Measurements from ENCODE around the gene FBXO11. TPM values are rescaled to one million over a fixed set of nuclear protein-coding genes. Genes with fewer than 3 reads are reported as not detected.

FBXO11 gene
- total RNA-seq, 2 experiments from 2014 or later = 38.2 to 41.1 TPM

GRCh38 chr2:47796090-47796697 is 110.1 kb downstream of the FBXO11 start:
- CTCF ChIA-PET = interaction anchor here (1.4 kb wide), 1 partner anchor 12 kb away, joined by 3 read pairs; no protein-coding TSS in a partner anchor
- Mint-ChIP-seq H3K27ac (no peak overlapping the region), H3K9me3 (no peaks in the 10 kb centered on the region), H3K4me1 (ENCODE audit: low read depth) (peaks cover under 1% of the 10 kb centered on the region), H3K27me3 (no peaks in the 10 kb centered on the region), H3K36me3 (peaks cover 59% of the 10 kb centered on the region), H3K4me3 (no peak overlapping the region)
- intact Hi-C loops (cut with micrococcal nuclease) = no loop called here
- DNase-seq = no peak
- POLR2A ChIA-PET = interaction anchor here (0.7 to 1.1 kb wide), 2 partner anchors 13 kb away, joined by 3 read pairs; no protein-coding TSS in a partner anchor

GRCh38 chr2:47785986-47786385 is 120.3 kb downstream of the FBXO11 start:
- Mint-ChIP-seq H3K4me1 (ENCODE audit: low read depth) (peaks cover 25% of the 10 kb centered on the region), H3K9me3 (no peaks in the 10 kb centered on the region), H3K27me3 (no peaks in the 10 kb centered on the region), H3K36me3 (peaks cover 20% of the 10 kb centered on the region), H3K4me3 (peak overlapping the region; percentile 2), H3K27ac (peak overlapping the region; percentile 1)
- DNase-seq = no peak
- POLR2A ChIA-PET = no interaction called here
- intact Hi-C loops (cut with micrococcal nuclease) = no loop called here
- CTCF ChIA-PET = interaction anchor here (0.7 kb wide), 1 partner anchor 11 kb away, joined by 3 read pairs; no protein-coding TSS in a partner anchor

- H3K36me3 Mint-ChIP-seq = peaks cover 15% of the 10 kb centered on the region
- H3K9me3 Mint-ChIP-seq = no peaks in the 10 kb centered on the region
- ChIA-PET POLR2A (interaction anchor here (0.6 to 1.3 kb wide), 2 partner anchors 122 to 250 kb away, joined by 3 to 4 read pairs; partner anchors contain the start of gene FBXO11), CTCF (interaction anchor here (1.4 to 2.2 kb wide), 2 partner anchors 16 to 122 kb away, joined by 4 to 6 read pairs; no protein-coding TSS in a partner anchor)
- H3K27ac Mint-ChIP-seq = no peak overlapping the region
- peak overlapping the region; percentile 89 for H3K4me3 Mint-ChIP-seq
- intact Hi-C loops (cut with micrococcal nuclease) = no loop called here
- peaks cover 22% of the 10 kb centered on the region for H3K4me1 Mint-ChIP-seq (ENCODE audit: low read depth)
- no peaks in the 10 kb centered on the region for H3K27me3 Mint-ChIP-seq
- no peak for DNase-seq
These were observed 121.9 kb downstream of the FBXO11 start for GRCh38 chr2:47784352-47784851.

- intact Hi-C loops (cut with micrococcal nuclease) = loop anchor here (1.0 to 2.0 kb wide), 4 partner anchors 31 to 380 kb away; partner anchors contain the start of genes FBXO11 and MSH2
- H3K36me3 Mint-ChIP-seq = peaks cover 15% of the 10 kb centered on the region
- CTCF ChIA-PET = interaction anchor here (0.8 to 2.2 kb wide), 5 partner anchors 13 to 263 kb away, joined by 3 to 6 read pairs (median 4); no protein-coding TSS in a partner anchor
These were observed 122.6 kb downstream of the FBXO11 start for GRCh38 chr2:47783486-47784351.

GRCh38 chr2:47782671-47783485 is 123.4 kb downstream of the FBXO11 start, which contains the start of gene MSH6:
TSS of gene MSH6 (plus strand) at chr2:47783145. CDS start at chr2:47783234, 89 bp downstream.
- peaks cover 15% of the 10 kb centered on the region for H3K36me3 Mint-ChIP-seq
- no peaks in the 10 kb centered on the region for H3K9me3 Mint-ChIP-seq
- ChIA-PET POLR2A (interaction anchor here (0.5 to 2.3 kb wide), 9 partner anchors 12 to 380 kb away, joined by 3 to 14 read pairs (median 4); partner anchors contain the start of gene MSH2), CTCF (interaction anchor here (0.8 to 2.6 kb wide), 8 partner anchors 14 to 840 kb away, joined by 3 to 10 read pairs (median 4); no protein-coding TSS in a partner anchor)
- peaks cover 22% of the 10 kb centered on the region for H3K4me1 Mint-ChIP-seq (ENCODE audit: low read depth)
- H3K27me3 Mint-ChIP-seq = no peaks in the 10 kb centered on the region
- intact Hi-C loops (cut with micrococcal nuclease) = loop anchor here (1.0 to 2.0 kb wide), 4 partner anchors 31 to 380 kb away; partner anchors contain the start of genes FBXO11 and MSH2
- peak within 1 kb of the TSS; percentile 89 for H3K4me3 Mint-ChIP-seq
- DNase-seq = peak; percentile 91
- H3K27ac Mint-ChIP-seq = peak within 1 kb of the TSS; percentile 89

More at GRCh38 chr2:47783486-47784351, 122.6 kb downstream of the FBXO11 start:
- H3K27me3 Mint-ChIP-seq = no peaks in the 10 kb centered on the region
- peaks cover 22% of the 10 kb centered on the region for H3K4me1 Mint-ChIP-seq (ENCODE audit: low read depth)
- H3K4me3 Mint-ChIP-seq = peak overlapping the region; percentile 89
- peak; percentile 77 for DNase-seq
- peak overlapping the region; percentile 89 for H3K27ac Mint-ChIP-seq
- H3K9me3 Mint-ChIP-seq = no peaks in the 10 kb centered on the region
- POLR2A ChIA-PET = interaction anchor here (0.5 to 2.3 kb wide), 9 partner anchors 13 to 380 kb away, joined by 3 to 14 read pairs (median 4); partner anchors contain the start of gene FBXO11

GRCh38 chr2:47782381-47782670 is 124.0 kb downstream of the FBXO11 start:
- peaks cover 15% of the 10 kb centered on the region for H3K36me3 Mint-ChIP-seq
- peak overlapping the region; percentile 67 for H3K4me3 Mint-ChIP-seq
- POLR2A ChIA-PET = interaction anchor here (0.9 to 2.3 kb wide), 4 partner anchors 19 to 380 kb away, joined by 4 to 14 read pairs (median 7); partner anchors contain the start of gene MSH2
- intact Hi-C loops (cut with micrococcal nuclease) = loop anchor here (2.0 kb wide), 1 partner anchor 324 kb away; no protein-coding TSS in a partner anchor
- no peaks in the 10 kb centered on the region for H3K9me3 Mint-ChIP-seq
- H3K4me1 Mint-ChIP-seq (ENCODE audit: low read depth) = peaks cover 17% of the 10 kb centered on the region
- DNase-seq = no peak
- CTCF ChIA-PET = interaction anchor here (0.9 to 2.6 kb wide), 6 partner anchors 11 to 840 kb away, joined by 3 to 10 read pairs (median 3); no protein-coding TSS in a partner anchor
- H3K27ac Mint-ChIP-seq = peak overlapping the region; percentile 62
- no peaks in the 10 kb centered on the region for H3K27me3 Mint-ChIP-seq

- ChIA-PET POLR2A (no interaction called here), CTCF (no interaction called here)
- intact Hi-C loops (cut with micrococcal nuclease) = no loop called here
- Mint-ChIP-seq H3K4me1 (ENCODE audit: low read depth) (peaks cover 5% of the 10 kb centered on the region), H3K9me3 (no peaks in the 10 kb centered on the region), H3K27ac (no peak overlapping the region), H3K36me3 (peaks cover 2% of the 10 kb centered on the region), H3K27me3 (no peaks in the 10 kb centered on the region), H3K4me3 (no peak overlapping the region)
- DNase-seq = no peak
These were observed 126.9 kb downstream of the FBXO11 start for GRCh38 chr2:47779426-47779790.

- no peak for DNase-seq
These were observed 127.4 kb downstream of the FBXO11 start for GRCh38 chr2:47778698-47779425.

GRCh38 chr2:47777277-47777937 is 128.9 kb downstream of the FBXO11 start:
- DNase-seq = no peak
- ChIA-PET CTCF (interaction anchor here (0.8 kb wide), 1 partner anchor 10 kb away, joined by 4 read pairs; no protein-coding TSS in a partner anchor), POLR2A (interaction anchor here (0.6 kb wide), 1 partner anchor 833 kb away, joined by 3 read pairs; no protein-coding TSS in a partner anchor)
- Mint-ChIP-seq H3K27ac (no peak overlapping the region), H3K4me1 (ENCODE audit: low read depth) (no peaks in the 10 kb centered on the region), H3K4me3 (no peak overlapping the region), H3K27me3 (no peaks in the 10 kb centered on the region), H3K9me3 (no peaks in the 10 kb centered on the region), H3K36me3 (no peaks in the 10 kb centered on the region)
- intact Hi-C loops (cut with micrococcal nuclease) = no loop called here

More at GRCh38 chr2:47778698-47779425, 127.4 kb downstream of the FBXO11 start:
- no peak overlapping the region for H3K27ac Mint-ChIP-seq
- no peak overlapping the region for H3K4me3 Mint-ChIP-seq
- H3K36me3 Mint-ChIP-seq = peaks cover 2% of the 10 kb centered on the region
- peaks cover 1% of the 10 kb centered on the region for H3K4me1 Mint-ChIP-seq (ENCODE audit: low read depth)
- CTCF ChIA-PET = no interaction called here
- H3K27me3 Mint-ChIP-seq = no peaks in the 10 kb centered on the region
- H3K9me3 Mint-ChIP-seq = no peaks in the 10 kb centered on the region
- POLR2A ChIA-PET = no interaction called here
- intact Hi-C loops (cut with micrococcal nuclease) = no loop called here

- Mint-ChIP-seq H3K4me3 (no peak overlapping the region), H3K27me3 (no peaks in the 10 kb centered on the region), H3K27ac (no peak overlapping the region), H3K36me3 (no peaks in the 10 kb centered on the region), H3K4me1 (ENCODE audit: low read depth) (no peaks in the 10 kb centered on the region), H3K9me3 (no peaks in the 10 kb centered on the region)
- ChIA-PET POLR2A (no interaction called here), CTCF (no interaction called here)
- intact Hi-C loops (cut with micrococcal nuclease) = no loop called here
- no peak for DNase-seq
These were observed 131.7 kb downstream of the FBXO11 start for GRCh38 chr2:47774567-47774966.

Measured in activated CD4-positive, alpha-beta memory T cell treated with anti-CD3 and anti-CD28 coated beads for 36 hours (primary cell).